PC-3 (cell line): ENCODE results near the gene CCDC87.

Experiments
- CTCF ChIP-seq: fragments of 300-600 bp; sonication (generic); conservative IDR thresholded peaks from 2 replicates; pipeline ENCODE4 v1.5.1; 2017; ENCODE audit warnings: antibody characterized with exemption, low read depth, mild to moderate bottlenecking, low read length
- EZH2 ChIP-seq: fragments of 300-600 bp; sonication (generic); IDR thresholded peaks from one replicate; pipeline ENCODE4 v1.6.1; 2017; ENCODE audit warnings: antibody characterized with exemption, mild to moderate bottlenecking, low read length; ENCODE audit not compliant: unreplicated experiment
- EZH2phosphoT487 ChIP-seq: fragments of 300-600 bp; sonication (generic); IDR thresholded peaks from 2 replicates; pipeline ENCODE4 v1.6.1; 2018; ENCODE audit warnings: mild to moderate bottlenecking, antibody characterized with exemption, low read length, borderline replicate concordance

- TF ChIP-seq EZH2 (no peak), CTCF (no peak), EZH2phosphoT487 (no peak)
These were observed 35.0 kb downstream of the CCDC87 start for GRCh38 chr11:66557733-66558326.
